ENCODE data around the gene FUCA1.

DNA sequence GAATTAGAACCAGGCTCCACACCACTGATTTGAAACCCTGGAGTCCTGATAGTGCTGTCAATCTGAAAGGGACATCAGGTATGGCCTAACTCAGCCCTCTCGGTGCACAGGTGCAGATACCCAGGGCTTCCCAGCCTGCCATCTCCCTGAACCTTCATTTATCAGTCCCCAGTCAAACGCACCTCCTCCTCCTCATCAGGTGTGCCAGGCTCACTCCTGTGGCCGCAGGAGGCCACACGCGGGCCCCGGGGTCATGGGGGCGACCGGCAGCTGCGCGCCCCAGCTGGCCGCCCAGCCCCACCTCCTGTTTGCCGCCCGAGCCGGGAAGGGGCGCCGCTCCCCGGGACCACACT is 572 bp downstream of the FUCA1 start:
- TF ChIP-seq, protein P1, sequence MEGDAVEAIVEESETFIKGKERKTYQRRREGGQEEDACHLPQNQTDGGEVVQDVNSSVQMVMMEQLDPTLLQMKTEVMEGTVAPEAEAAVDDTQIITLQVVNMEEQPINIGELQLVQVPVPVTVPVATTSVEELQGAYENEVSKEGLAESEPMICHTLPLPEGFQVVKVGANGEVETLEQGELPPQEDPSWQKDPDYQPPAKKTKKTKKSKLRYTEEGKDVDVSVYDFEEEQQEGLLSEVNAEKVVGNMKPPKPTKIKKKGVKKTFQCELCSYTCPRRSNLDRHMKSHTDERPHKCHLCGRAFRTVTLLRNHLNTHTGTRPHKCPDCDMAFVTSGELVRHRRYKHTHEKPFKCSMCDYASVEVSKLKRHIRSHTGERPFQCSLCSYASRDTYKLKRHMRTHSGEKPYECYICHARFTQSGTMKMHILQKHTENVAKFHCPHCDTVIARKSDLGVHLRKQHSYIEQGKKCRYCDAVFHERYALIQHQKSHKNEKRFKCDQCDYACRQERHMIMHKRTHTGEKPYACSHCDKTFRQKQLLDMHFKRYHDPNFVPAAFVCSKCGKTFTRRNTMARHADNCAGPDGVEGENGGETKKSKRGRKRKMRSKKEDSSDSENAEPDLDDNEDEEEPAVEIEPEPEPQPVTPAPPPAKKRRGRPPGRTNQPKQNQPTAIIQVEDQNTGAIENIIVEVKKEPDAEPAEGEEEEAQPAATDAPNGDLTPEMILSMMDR (IDR thresholded peaks at IDR 0.05; ENCODE audit: control extremely low read depth in 1 of 3, insufficient read depth in 1 of 3, low read depth in 1 of 3, low read length in 3 of 3): no peak
- TF ChIP-seq, protein P2, sequence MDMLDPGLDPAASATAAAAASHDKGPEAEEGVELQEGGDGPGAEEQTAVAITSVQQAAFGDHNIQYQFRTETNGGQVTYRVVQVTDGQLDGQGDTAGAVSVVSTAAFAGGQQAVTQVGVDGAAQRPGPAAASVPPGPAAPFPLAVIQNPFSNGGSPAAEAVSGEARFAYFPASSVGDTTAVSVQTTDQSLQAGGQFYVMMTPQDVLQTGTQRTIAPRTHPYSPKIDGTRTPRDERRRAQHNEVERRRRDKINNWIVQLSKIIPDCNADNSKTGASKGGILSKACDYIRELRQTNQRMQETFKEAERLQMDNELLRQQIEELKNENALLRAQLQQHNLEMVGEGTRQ (IDR thresholded peaks at IDR 0.05; ENCODE audit: low read length): no peak
- no peak for TF ChIP-seq PHF8 (conservative IDR thresholded peaks at IDR 0.05; ENCODE audit: low read depth, low read length)
- no peak for TF ChIP-seq BCL11A (IDR thresholded peaks at IDR 0.05; ENCODE audit: low read depth in 2 of 2, low read length in 2 of 2)

Measured in H1 (cell line).